SK-N-SH treated with all-trans-retinoic acid at 6 μM for 48 hours (cell line): ENCODE measurements around the gene GNG2.

Experiments
- ARNTL ChIP-seq: fragments of 450-650 bp; formaldehyde crosslinking; IDR thresholded peaks from 2 replicates; pipeline ENCODE4 v1.5.0; 2020; ENCODE audit warnings: low read depth, mild to moderate bottlenecking, moderate library complexity, borderline replicate concordance
- BACH2 ChIP-seq: fragments of 250-450 bp; sonication (Bioruptor Pico); IDR thresholded peaks from 2 replicates; pipeline ENCODE4 v1.9.0; 2021; ENCODE audit warnings: mild to moderate bottlenecking, borderline replicate concordance
- CSDC2 ChIP-seq: fragments of 250-450 bp; sonication (Bioruptor Pico); IDR thresholded peaks from 2 replicates; pipeline ENCODE4 v1.5.0; 2020; ENCODE audit warnings: mild to moderate bottlenecking, moderate library complexity
- GLIS3 ChIP-seq: fragments of 250-450 bp; sonication (Bioruptor Pico); IDR thresholded peaks from 2 replicates; pipeline ENCODE4 v1.5.0; 2020; ENCODE audit warnings: mild to moderate bottlenecking, moderate library complexity
- PPARA ChIP-seq: fragments of 250-450 bp; sonication (Bioruptor Pico); IDR thresholded peaks from 2 replicates; pipeline ENCODE4 v1.5.0; 2020; ENCODE audit warnings: mild to moderate bottlenecking, borderline replicate concordance
- RARB ChIP-seq: fragments of 250-450 bp; sonication (Bioruptor Pico); IDR thresholded peaks from 2 replicates; pipeline ENCODE4 v1.8.0; 2021; ENCODE audit warnings: mild to moderate bottlenecking, moderate library complexity
- ZC3H10 ChIP-seq: fragments of 250-450 bp; sonication (Bioruptor Pico); IDR thresholded peaks from 2 replicates; pipeline ENCODE4 v1.5.1; 2021; ENCODE audit warnings: mild to moderate bottlenecking, moderate library complexity
- ZFP3 ChIP-seq: fragments of 250-450 bp; sonication (Bioruptor Pico); IDR thresholded peaks from 2 replicates; pipeline ENCODE4 v1.5.0; 2020; ENCODE audit warnings: mild to moderate bottlenecking, moderate library complexity
- ZFP30 ChIP-seq: fragments of 450-650 bp; formaldehyde crosslinking; IDR thresholded peaks from 2 replicates; pipeline ENCODE4 v1.5.0; 2022; ENCODE audit warnings: mild to moderate bottlenecking, moderate library complexity
- ZNF70 ChIP-seq: fragments of 450-650 bp; formaldehyde crosslinking; IDR thresholded peaks from 2 replicates; pipeline ENCODE4 v1.5.0; 2020; ENCODE audit warnings: mild to moderate bottlenecking, moderate library complexity
- ZNF8 ChIP-seq: fragments of 450-650 bp; formaldehyde crosslinking; IDR thresholded peaks from 2 replicates; pipeline ENCODE4 v1.5.0; 2020; ENCODE audit warnings: mild to moderate bottlenecking, moderate library complexity
- TF ChIP-seq, protein P1 (sequence below): fragments of 250-450 bp; sonication (Bioruptor Pico); IDR thresholded peaks from 2 replicates; pipeline ENCODE4 v1.8.0; 2020; ENCODE audit warnings: mild to moderate bottlenecking, moderate library complexity, borderline replicate concordance
- TF ChIP-seq, protein P2 (sequence below): fragments of 250-450 bp; sonication (Bioruptor Pico); IDR thresholded peaks from 2 replicates; pipeline ENCODE4 v1.8.0; 2021; ENCODE audit warnings: low read depth, mild to moderate bottlenecking, moderate library complexity, borderline replicate concordance
- TF ChIP-seq, protein P3 (sequence below): fragments of 250-450 bp; sonication (Bioruptor Pico); IDR thresholded peaks from 2 replicates; pipeline ENCODE4 v1.5.1; 2020; ENCODE audit warnings: low read depth, mild to moderate bottlenecking, moderate library complexity

GRCh38 chr14:51823706-51824105, 36.7 kb upstream of the GNG2 start:
- TF ChIP-seq BACH2 (CRISPR knock-in tag) (no peak), ZFP30 (no peak), CSDC2 (CRISPR knock-in tag) (no peak), ARNTL (CRISPR knock-in tag) (no peak), RARB (no peak), ZNF8 (no peak), PPARA (no peak), ZNF70 (CRISPR knock-in tag) (no peak), ZC3H10 (no peak), GLIS3 (CRISPR knock-in tag) (no peak), ZFP3 (CRISPR knock-in tag) (no peak)
- TF ChIP-seq, protein P1, sequence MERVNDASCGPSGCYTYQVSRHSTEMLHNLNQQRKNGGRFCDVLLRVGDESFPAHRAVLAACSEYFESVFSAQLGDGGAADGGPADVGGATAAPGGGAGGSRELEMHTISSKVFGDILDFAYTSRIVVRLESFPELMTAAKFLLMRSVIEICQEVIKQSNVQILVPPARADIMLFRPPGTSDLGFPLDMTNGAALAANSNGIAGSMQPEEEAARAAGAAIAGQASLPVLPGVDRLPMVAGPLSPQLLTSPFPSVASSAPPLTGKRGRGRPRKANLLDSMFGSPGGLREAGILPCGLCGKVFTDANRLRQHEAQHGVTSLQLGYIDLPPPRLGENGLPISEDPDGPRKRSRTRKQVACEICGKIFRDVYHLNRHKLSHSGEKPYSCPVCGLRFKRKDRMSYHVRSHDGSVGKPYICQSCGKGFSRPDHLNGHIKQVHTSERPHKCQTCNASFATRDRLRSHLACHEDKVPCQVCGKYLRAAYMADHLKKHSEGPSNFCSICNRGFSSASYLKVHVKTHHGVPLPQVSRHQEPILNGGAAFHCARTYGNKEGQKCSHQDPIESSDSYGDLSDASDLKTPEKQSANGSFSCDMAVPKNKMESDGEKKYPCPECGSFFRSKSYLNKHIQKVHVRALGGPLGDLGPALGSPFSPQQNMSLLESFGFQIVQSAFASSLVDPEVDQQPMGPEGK (CRISPR knock-in tag) = no peak
- TF ChIP-seq, protein P2, sequence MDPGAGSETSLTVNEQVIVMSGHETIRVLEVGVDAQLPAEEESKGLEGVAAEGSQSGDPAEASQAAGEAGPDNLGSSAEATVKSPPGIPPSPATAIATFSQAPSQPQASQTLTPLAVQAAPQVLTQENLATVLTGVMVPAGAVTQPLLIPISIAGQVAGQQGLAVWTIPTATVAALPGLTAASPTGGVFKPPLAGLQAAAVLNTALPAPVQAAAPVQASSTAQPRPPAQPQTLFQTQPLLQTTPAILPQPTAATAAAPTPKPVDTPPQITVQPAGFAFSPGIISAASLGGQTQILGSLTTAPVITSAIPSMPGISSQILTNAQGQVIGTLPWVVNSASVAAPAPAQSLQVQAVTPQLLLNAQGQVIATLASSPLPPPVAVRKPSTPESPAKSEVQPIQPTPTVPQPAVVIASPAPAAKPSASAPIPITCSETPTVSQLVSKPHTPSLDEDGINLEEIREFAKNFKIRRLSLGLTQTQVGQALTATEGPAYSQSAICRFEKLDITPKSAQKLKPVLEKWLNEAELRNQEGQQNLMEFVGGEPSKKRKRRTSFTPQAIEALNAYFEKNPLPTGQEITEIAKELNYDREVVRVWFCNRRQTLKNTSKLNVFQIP (CRISPR knock-in tag) = no peak
- TF ChIP-seq, protein P3, sequence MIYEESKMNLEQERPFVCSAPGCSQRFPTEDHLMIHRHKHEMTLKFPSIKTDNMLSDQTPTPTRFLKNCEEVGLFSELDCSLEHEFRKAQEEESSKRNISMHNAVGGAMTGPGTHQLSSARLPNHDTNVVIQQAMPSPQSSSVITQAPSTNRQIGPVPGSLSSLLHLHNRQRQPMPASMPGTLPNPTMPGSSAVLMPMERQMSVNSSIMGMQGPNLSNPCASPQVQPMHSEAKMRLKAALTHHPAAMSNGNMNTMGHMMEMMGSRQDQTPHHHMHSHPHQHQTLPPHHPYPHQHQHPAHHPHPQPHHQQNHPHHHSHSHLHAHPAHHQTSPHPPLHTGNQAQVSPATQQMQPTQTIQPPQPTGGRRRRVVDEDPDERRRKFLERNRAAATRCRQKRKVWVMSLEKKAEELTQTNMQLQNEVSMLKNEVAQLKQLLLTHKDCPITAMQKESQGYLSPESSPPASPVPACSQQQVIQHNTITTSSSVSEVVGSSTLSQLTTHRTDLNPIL (CRISPR knock-in tag) = no peak
